ENCODE results near the gene RHAG. TPM values are rescaled to one million over a fixed set of nuclear protein-coding genes. Genes with fewer than 3 reads are reported as not detected.

Gene RHAG
- total RNA-seq, 1 experiment from 2014 or later, result not detected

- H3K27ac ChIP-seq (ENCODE audit: low read length), result no peak overlapping the region
- H3K79me2 ChIP-seq (ENCODE audit: low read length), result no peaks in the 10 kb centered on the region
- H3K27me3 ChIP-seq (ENCODE audit: low read length), result no peaks in the 10 kb centered on the region
- no peaks in the 10 kb centered on the region for H3K9me2 ChIP-seq (replicated peaks; ENCODE audit: insufficient read depth, low read length)
- no peaks in the 10 kb centered on the region for H3K4me1 ChIP-seq (ENCODE audit: low read length)
- H3K36me3 ChIP-seq (ENCODE audit: insufficient read depth, low read length), result no peaks in the 10 kb centered on the region
- no peak overlapping the region for H3K4me3 ChIP-seq (ENCODE audit: low read length)
- no peak overlapping the region for H3K9ac ChIP-seq (ENCODE audit: low read length)
- no peaks in the 10 kb centered on the region for H4K20me1 ChIP-seq (ENCODE audit: insufficient read depth, low read depth, low read length)
- DNase-seq, result no peak
- H3K4me2 ChIP-seq (ENCODE audit: low read depth, low read length, poor library complexity, severe bottlenecking), result no peak overlapping the region
- no peaks in the 10 kb centered on the region for H3K9me3 ChIP-seq (ENCODE audit: low read length)
- H2AFZ ChIP-seq (ENCODE audit: low read length), result no peak overlapping the region
These were observed 26.2 kb upstream of the RHAG start for GRCh38 chr6:49662892-49663261.

DNA sequence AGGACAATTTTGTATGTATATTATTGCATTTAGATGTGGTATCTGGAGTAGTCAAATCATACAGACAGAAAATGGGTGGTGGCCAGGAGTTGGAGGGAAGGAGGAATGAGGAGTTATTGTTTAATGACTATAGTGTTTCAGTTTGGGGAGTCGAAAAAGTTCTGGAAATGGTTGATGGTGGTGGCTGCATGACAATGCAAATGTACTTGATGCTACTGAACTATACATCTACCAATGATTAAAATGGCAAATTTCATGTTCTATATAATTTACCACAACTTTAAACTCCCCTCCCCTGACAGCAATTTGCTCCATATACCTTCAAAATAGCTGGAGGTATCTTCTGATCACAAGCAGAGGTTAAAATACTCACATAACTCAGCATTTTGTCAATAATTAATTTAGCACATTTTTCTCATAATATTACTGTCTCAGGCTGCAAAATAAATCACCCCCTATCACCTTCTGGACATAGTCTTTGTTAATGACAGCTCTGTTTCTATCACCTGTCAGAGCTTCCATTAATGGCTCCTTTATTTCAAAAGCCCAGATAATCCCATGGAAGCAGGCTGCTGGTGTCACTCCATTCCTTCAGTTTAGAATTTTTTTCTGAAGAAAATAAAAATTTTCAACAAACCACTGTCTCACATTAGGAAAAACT, 25.7 kb upstream of the RHAG start:
- Histone ChIP-seq H3K9me3 (ENCODE audit: low read length) (no peaks in the 10 kb centered on the region), H3K4me2 (ENCODE audit: low read depth, low read length, poor library complexity, severe bottlenecking) (no peak overlapping the region), H3K27me3 (ENCODE audit: low read length) (no peaks in the 10 kb centered on the region), H3K79me2 (ENCODE audit: low read length) (no peaks in the 10 kb centered on the region), H3K9me2 (replicated peaks; ENCODE audit: insufficient read depth, low read length) (no peaks in the 10 kb centered on the region), H3K9ac (ENCODE audit: low read length) (no peak overlapping the region), H3K27ac (ENCODE audit: low read length) (no peak overlapping the region), H3K36me3 (ENCODE audit: insufficient read depth, low read length) (no peaks in the 10 kb centered on the region), H2AFZ (ENCODE audit: low read length) (no peak overlapping the region), H4K20me1 (ENCODE audit: insufficient read depth, low read depth, low read length) (no peaks in the 10 kb centered on the region), H3K4me1 (ENCODE audit: low read length) (no peaks in the 10 kb centered on the region), H3K4me3 (ENCODE audit: low read length) (no peak overlapping the region)
- DNase-seq, result no peak

- no peaks in the 10 kb centered on the region for H4K20me1 ChIP-seq (ENCODE audit: insufficient read depth, low read depth, low read length)
- no peaks in the 10 kb centered on the region for H3K9me2 ChIP-seq (replicated peaks; ENCODE audit: insufficient read depth, low read length)
- no peaks in the 10 kb centered on the region for H3K79me2 ChIP-seq (ENCODE audit: low read length)
- H3K4me2 ChIP-seq (ENCODE audit: low read depth, low read length, poor library complexity, severe bottlenecking), result no peak overlapping the region
- no peak for DNase-seq
- H3K4me3 ChIP-seq (ENCODE audit: low read length), result no peak overlapping the region
- no peak overlapping the region for H3K9ac ChIP-seq (ENCODE audit: low read length)
- H3K27ac ChIP-seq (ENCODE audit: low read length), result no peak overlapping the region
- no peaks in the 10 kb centered on the region for H3K9me3 ChIP-seq (ENCODE audit: low read length)
- H3K36me3 ChIP-seq (ENCODE audit: insufficient read depth, low read length), result no peaks in the 10 kb centered on the region
- no peaks in the 10 kb centered on the region for H3K27me3 ChIP-seq (ENCODE audit: low read length)
- H3K4me1 ChIP-seq (ENCODE audit: low read length), result no peaks in the 10 kb centered on the region
- H2AFZ ChIP-seq (ENCODE audit: low read length), result no peak overlapping the region
These were observed 17.3 kb upstream of the RHAG start for GRCh38 chr6:49653942-49654341.

- Histone ChIP-seq H3K27ac (ENCODE audit: low read length) (no peak overlapping the region), H2AFZ (ENCODE audit: low read length) (no peak overlapping the region), H3K79me2 (ENCODE audit: low read length) (no peaks in the 10 kb centered on the region), H3K27me3 (ENCODE audit: low read length) (no peaks in the 10 kb centered on the region), H3K4me1 (ENCODE audit: low read length) (no peaks in the 10 kb centered on the region), H4K20me1 (ENCODE audit: insufficient read depth, low read depth, low read length) (no peaks in the 10 kb centered on the region), H3K9ac (ENCODE audit: low read length) (no peak overlapping the region), H3K36me3 (ENCODE audit: insufficient read depth, low read length) (no peaks in the 10 kb centered on the region), H3K9me3 (ENCODE audit: low read length) (no peaks in the 10 kb centered on the region), H3K9me2 (replicated peaks; ENCODE audit: insufficient read depth, low read length) (no peaks in the 10 kb centered on the region), H3K4me3 (ENCODE audit: low read length) (no peak overlapping the region), H3K4me2 (ENCODE audit: low read depth, low read length, poor library complexity, severe bottlenecking) (no peak overlapping the region)
- no peak for DNase-seq
These were observed 16.8 kb upstream of the RHAG start for GRCh38 chr6:49653438-49653837.

DNA sequence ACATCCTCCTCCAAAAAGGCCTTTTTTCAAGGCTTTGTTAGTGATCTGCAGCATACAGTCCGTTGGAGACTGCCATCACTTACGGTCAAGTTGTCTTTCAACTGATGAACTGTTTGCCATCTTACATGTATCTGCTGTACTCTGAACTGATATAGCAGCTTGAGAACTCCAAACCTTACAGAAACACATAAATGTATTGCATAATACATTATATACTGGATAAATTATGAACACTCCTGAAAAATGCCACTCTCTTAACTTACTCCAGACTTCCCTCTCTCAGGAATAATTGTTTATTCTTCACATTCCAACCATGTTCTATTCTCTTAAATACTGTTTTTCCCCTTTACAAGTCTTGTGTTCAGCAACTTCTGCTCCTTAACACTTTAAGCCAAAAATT, 14.6 kb upstream of the RHAG start:
- Histone ChIP-seq H3K9me3 (ENCODE audit: low read length) (no peaks in the 10 kb centered on the region), H3K9me2 (replicated peaks; ENCODE audit: insufficient read depth, low read length) (no peaks in the 10 kb centered on the region), H3K27me3 (ENCODE audit: low read length) (no peaks in the 10 kb centered on the region), H4K20me1 (ENCODE audit: insufficient read depth, low read depth, low read length) (no peaks in the 10 kb centered on the region), H3K79me2 (ENCODE audit: low read length) (no peaks in the 10 kb centered on the region), H3K4me1 (ENCODE audit: low read length) (no peaks in the 10 kb centered on the region), H2AFZ (ENCODE audit: low read length) (no peak overlapping the region), H3K4me3 (ENCODE audit: low read length) (no peak overlapping the region), H3K27ac (ENCODE audit: low read length) (no peak overlapping the region), H3K9ac (ENCODE audit: low read length) (no peak overlapping the region), H3K4me2 (ENCODE audit: low read depth, low read length, poor library complexity, severe bottlenecking) (no peak overlapping the region), H3K36me3 (ENCODE audit: insufficient read depth, low read length) (no peaks in the 10 kb centered on the region)
- no peak for DNase-seq

DNA sequence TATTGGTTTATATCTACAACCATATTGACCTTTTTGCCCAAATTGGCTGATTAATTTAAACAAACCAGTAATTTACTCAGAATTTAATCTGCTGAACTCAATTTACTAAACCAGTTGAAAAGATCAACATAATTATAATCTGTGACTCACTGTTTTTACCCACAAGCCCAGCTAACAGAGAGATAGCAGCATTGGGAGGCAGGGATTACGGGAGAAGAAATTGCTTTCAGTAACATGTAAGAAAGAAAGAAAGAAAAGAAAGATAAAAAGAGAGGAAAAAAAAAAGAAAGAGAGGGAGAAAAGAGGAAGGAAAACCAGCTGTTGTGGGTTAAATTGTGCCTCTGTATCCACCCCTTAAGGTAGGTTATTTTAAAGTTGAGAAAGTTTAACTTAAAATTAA, 13.3 kb upstream of the RHAG start:
- Histone ChIP-seq H3K36me3 (ENCODE audit: insufficient read depth, low read length) (no peaks in the 10 kb centered on the region), H3K27me3 (ENCODE audit: low read length) (no peaks in the 10 kb centered on the region), H3K9me2 (replicated peaks; ENCODE audit: insufficient read depth, low read length) (no peaks in the 10 kb centered on the region), H2AFZ (ENCODE audit: low read length) (no peak overlapping the region), H4K20me1 (ENCODE audit: insufficient read depth, low read depth, low read length) (no peaks in the 10 kb centered on the region), H3K4me2 (ENCODE audit: low read depth, low read length, poor library complexity, severe bottlenecking) (no peak overlapping the region), H3K4me1 (ENCODE audit: low read length) (no peaks in the 10 kb centered on the region), H3K4me3 (ENCODE audit: low read length) (no peak overlapping the region), H3K9ac (ENCODE audit: low read length) (no peak overlapping the region), H3K9me3 (ENCODE audit: low read length) (no peaks in the 10 kb centered on the region), H3K79me2 (ENCODE audit: low read length) (no peaks in the 10 kb centered on the region), H3K27ac (ENCODE audit: low read length) (no peak overlapping the region)
- DNase-seq, result no peak

- no peak for DNase-seq
- Histone ChIP-seq H3K9me3 (ENCODE audit: low read length) (no peaks in the 10 kb centered on the region), H3K79me2 (ENCODE audit: low read length) (no peaks in the 10 kb centered on the region), H3K27me3 (ENCODE audit: low read length) (no peaks in the 10 kb centered on the region), H3K36me3 (ENCODE audit: insufficient read depth, low read length) (no peaks in the 10 kb centered on the region), H3K9ac (ENCODE audit: low read length) (no peak overlapping the region), H3K4me2 (ENCODE audit: low read depth, low read length, poor library complexity, severe bottlenecking) (no peak overlapping the region), H3K9me2 (replicated peaks; ENCODE audit: insufficient read depth, low read length) (no peaks in the 10 kb centered on the region), H2AFZ (ENCODE audit: low read length) (no peak overlapping the region), H3K27ac (ENCODE audit: low read length) (no peak overlapping the region), H3K4me3 (ENCODE audit: low read length) (no peak overlapping the region), H3K4me1 (ENCODE audit: low read length) (no peaks in the 10 kb centered on the region), H4K20me1 (ENCODE audit: insufficient read depth, low read depth, low read length) (no peaks in the 10 kb centered on the region)
These were observed 11.4 kb upstream of the RHAG start for GRCh38 chr6:49648036-49648435.

GRCh38 chr6:49647476-49647875, 10.8 kb upstream of the RHAG start:
- DNase-seq, result no peak
- Histone ChIP-seq H3K9ac (ENCODE audit: low read length) (no peak overlapping the region), H3K36me3 (ENCODE audit: insufficient read depth, low read length) (no peaks in the 10 kb centered on the region), H3K9me2 (replicated peaks; ENCODE audit: insufficient read depth, low read length) (no peaks in the 10 kb centered on the region), H3K27me3 (ENCODE audit: low read length) (no peaks in the 10 kb centered on the region), H3K27ac (ENCODE audit: low read length) (no peak overlapping the region), H3K4me2 (ENCODE audit: low read depth, low read length, poor library complexity, severe bottlenecking) (no peak overlapping the region), H3K9me3 (ENCODE audit: low read length) (no peaks in the 10 kb centered on the region), H3K4me3 (ENCODE audit: low read length) (no peak overlapping the region), H4K20me1 (ENCODE audit: insufficient read depth, low read depth, low read length) (no peaks in the 10 kb centered on the region), H3K79me2 (ENCODE audit: low read length) (no peaks in the 10 kb centered on the region), H2AFZ (ENCODE audit: low read length) (no peak overlapping the region), H3K4me1 (ENCODE audit: low read length) (no peaks in the 10 kb centered on the region)

DNA sequence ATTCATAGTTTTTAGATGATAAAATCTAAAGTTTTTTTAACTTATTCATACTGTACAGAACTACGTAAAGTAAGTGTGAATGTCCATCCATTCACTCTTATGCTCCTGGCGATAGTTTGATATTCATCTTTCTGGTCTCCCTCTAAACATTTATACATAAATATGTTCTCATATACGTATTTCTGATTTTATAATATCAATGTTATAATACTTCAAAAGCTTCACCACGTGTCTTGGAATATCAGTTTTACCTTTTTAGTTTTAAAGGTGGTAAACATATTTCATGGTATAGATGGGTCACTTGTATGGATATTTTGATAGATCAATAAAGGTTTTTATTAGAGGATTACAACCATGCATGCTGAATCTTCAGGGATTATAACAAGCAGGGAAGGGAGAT, 10.3 kb upstream of the RHAG start:
- H3K4me3 ChIP-seq (ENCODE audit: low read length), result no peak overlapping the region
- H3K9me3 ChIP-seq (ENCODE audit: low read length), result no peaks in the 10 kb centered on the region
- H3K9ac ChIP-seq (ENCODE audit: low read length), result no peak overlapping the region
- no peak overlapping the region for H3K27ac ChIP-seq (ENCODE audit: low read length)
- H3K27me3 ChIP-seq (ENCODE audit: low read length), result no peaks in the 10 kb centered on the region
- no peak for DNase-seq
- no peaks in the 10 kb centered on the region for H3K79me2 ChIP-seq (ENCODE audit: low read length)
- no peaks in the 10 kb centered on the region for H3K9me2 ChIP-seq (replicated peaks; ENCODE audit: insufficient read depth, low read length)
- H3K36me3 ChIP-seq (ENCODE audit: insufficient read depth, low read length), result no peaks in the 10 kb centered on the region
- H4K20me1 ChIP-seq (ENCODE audit: insufficient read depth, low read depth, low read length), result no peaks in the 10 kb centered on the region
- H3K4me1 ChIP-seq (ENCODE audit: low read length), result no peaks in the 10 kb centered on the region
- H2AFZ ChIP-seq (ENCODE audit: low read length), result no peak overlapping the region
- no peak overlapping the region for H3K4me2 ChIP-seq (ENCODE audit: low read depth, low read length, poor library complexity, severe bottlenecking)
